ENCODE data around the gene STRAP. TPM values are rescaled to one million over a fixed set of nuclear protein-coding genes. Genes with fewer than 3 reads are reported as not detected.

Gene STRAP
- total and polyA plus RNA-seq, 9 of the 15 experiments (the other 6 are each of a cell fraction or from before 2014, with no cell fraction given): 58.5 to 134 (median 89.5) TPM

- Histone ChIP-seq H4K20me1 (replicated peaks; ENCODE audit: control insufficient read depth, insufficient read depth, low read length) (no peaks in the 10 kb centered on the region), H3K9ac (ENCODE audit: insufficient read depth in 1 of 2, low read depth in 2 of 2, low read length in 2 of 2) (no peak overlapping the region), H2AFZ (ENCODE audit: low read depth, low read length) (no peak overlapping the region), H3K9me3 (replicated peaks; ENCODE audit: control insufficient read depth, insufficient read depth, low read depth, low read length) (no peaks in the 10 kb centered on the region), H3K27me3 (ENCODE audit: control insufficient read depth in 2 of 2, insufficient read depth in 2 of 2, low read length in 2 of 2) (no peaks in the 10 kb centered on the region), H3K4me1 (replicated peaks in 1 of 2; ENCODE audit: control insufficient read depth in 2 of 2, insufficient read depth in 2 of 2, low read length in 2 of 2) (no peaks in the 10 kb centered on the region), H3K79me2 (ENCODE audit: control insufficient read depth, insufficient read depth, low read length) (peaks cover 9% of the 10 kb centered on the region; the same call in 2 of the 3 replicates), H3K27ac (ENCODE audit: extremely low read depth, low read depth, low read length) (no peak overlapping the region), H3K4me3 (no peak overlapping the region), H3K36me3 (ENCODE audit: control insufficient read depth, insufficient read depth, low read length) (peaks cover 72% of the 10 kb centered on the region), H3K4me2 (ENCODE audit: insufficient read depth, low read length) (no peak overlapping the region), H3K9me1 (ENCODE audit: control insufficient read depth, insufficient read depth, low read length) (no peaks in the 10 kb centered on the region)
- POLR2A ChIA-PET: interaction anchor here (1.3 kb wide), 1 partner anchor 9 kb away, joined by 4 read pairs; no protein-coding TSS in a partner anchor
- FAIRE-seq: no peak
- no TSS peak for BruUV-seq (replicated peaks)
- CTCF ChIA-PET (ENCODE audit: low intra/inter-chr PET ratio): no interaction called here
- DNase-seq (ENCODE audit: extremely low read depth in 1 of 4, low spot score in 3 of 4): no peak
- WGBS (ENCODE audit: insufficient coverage, low coverage, missing lambda C conversion rate): 84% methylated on average over 3 of the region's 3 CpGs
- no peak for ATAC-seq
- no peak for TF ChIP-seq XRCC3 (IDR thresholded peaks at IDR 0.05)
- no peak for TF ChIP-seq CGGBP1 (CRISPR knock-in tag; IDR thresholded peaks at IDR 0.05)
- intact Hi-C loops (cut with micrococcal nuclease): no loop called here
- in situ Hi-C loops (cut with MboI): loop anchor here (25.0 kb wide), 1 partner anchor 1081 kb away; the partner anchor contains the start of genes C12orf60, SMCO3 and WBP11
Observed at GRCh38 chr12:15893260-15893659, 11.1 kb downstream of the STRAP start.

- BruUV-seq (replicated peaks): no TSS peak
- ATAC-seq: no peak
- ChIA-PET CTCF (ENCODE audit: low intra/inter-chr PET ratio) (no interaction called here), POLR2A (no interaction called here)
- intact Hi-C loops (cut with micrococcal nuclease): no loop called here
- 100% methylated on average over 1 of the region's 1 CpG for whole genome bisulfite sequencing (ENCODE audit: insufficient coverage, low coverage, missing lambda C conversion rate)
- Histone ChIP-seq H3K27ac (ENCODE audit: extremely low read depth, low read depth, low read length) (no peak overlapping the region), H3K9ac (ENCODE audit: insufficient read depth in 1 of 2, low read depth in 2 of 2, low read length in 2 of 2) (no peak overlapping the region), H3K79me2 (ENCODE audit: control insufficient read depth, insufficient read depth, low read length) (no peaks in the 10 kb centered on the region), H2AFZ (ENCODE audit: low read depth, low read length) (no peak overlapping the region), H3K4me2 (ENCODE audit: insufficient read depth, low read length) (no peak overlapping the region), H3K27me3 (ENCODE audit: control insufficient read depth in 2 of 2, insufficient read depth in 2 of 2, low read length in 2 of 2) (no peaks in the 10 kb centered on the region), H4K20me1 (replicated peaks; ENCODE audit: control insufficient read depth, insufficient read depth, low read length) (no peaks in the 10 kb centered on the region), H3K4me3 (no peak overlapping the region), H3K36me3 (ENCODE audit: control insufficient read depth, insufficient read depth, low read length) (peaks cover 82% of the 10 kb centered on the region), H3K4me1 (replicated peaks in 1 of 2; ENCODE audit: control insufficient read depth in 2 of 2, insufficient read depth in 2 of 2, low read length in 2 of 2) (no peaks in the 10 kb centered on the region), H3K9me3 (replicated peaks; ENCODE audit: control insufficient read depth, insufficient read depth, low read depth, low read length) (no peaks in the 10 kb centered on the region), H3K9me1 (ENCODE audit: control insufficient read depth, insufficient read depth, low read length) (no peaks in the 10 kb centered on the region)
- in situ Hi-C loops (cut with MboI): loop anchor here (25.0 kb wide), 1 partner anchor 1085 kb away; the partner anchor contains the start of genes C12orf60, SMCO3 and WBP11
- TF ChIP-seq KAT7 (CRISPR knock-in tag; IDR thresholded peaks at IDR 0.05; ENCODE audit: borderline replicate concordance) (no peak), NFATC3 (IDR thresholded peaks at IDR 0.05) (no peak), TEAD2 (tag; IDR thresholded peaks at IDR 0.05) (no peak), ZHX1 (conservative IDR thresholded peaks at IDR 0.05; ENCODE audit: low read length) (no peak), IFI16 (CRISPR knock-in tag; IDR thresholded peaks at IDR 0.05) (no peak), TRIM24 (IDR thresholded peaks at IDR 0.05) (no peak)
- no peak for FAIRE-seq
- DNase-seq (ENCODE audit: extremely low read depth in 1 of 4, low spot score in 3 of 4): no peak
Observed at GRCh38 chr12:15896867-15897266, 14.7 kb downstream of the STRAP start.
